Natural killer cell (primary cell): ENCODE results near the gene CASTOR1. TPM values are rescaled to one million over a fixed set of nuclear protein-coding genes. Genes with fewer than 3 reads are reported as not detected.
A peak's percentile ranks its signal among the peaks of the same experiment; 100 is the strongest.

Experiments used
- ATAC-seq, 3 donors: fragments of 150-1000 bp in 2 of 3; fragments of 200-7000 bp in 1 of 3; cut with Tn5 transposase; 1 replicate in 1 of 3; 2 replicates in 2 of 3; pipeline ENCODE4 v1.10.0; 2021; ENCODE audit warnings: mild to moderate bottlenecking in 2 of 3, moderate library complexity in 2 of 3
- DNase-seq, 2 donors: peaks; one replicate each; pipeline versions ENCODE4 v3.0.0 to v3.0.0-alpha.2; 2013 to 2021; ENCODE audit warnings: mixed read lengths in 1 of 2
- H3K27ac ChIP-seq: one replicate; pipeline ENCODE4 v1.5.1; 2013; ENCODE audit warnings: mild to moderate bottlenecking, low read length
- H3K27me3 ChIP-seq: one replicate; pipeline ENCODE4 v1.6.1; 2013; ENCODE audit warnings: low read length; ENCODE audit not compliant: control insufficient read depth, insufficient read depth
- H3K36me3 ChIP-seq: one replicate; pipeline ENCODE4 v1.6.1; 2013; ENCODE audit warnings: low read length; ENCODE audit not compliant: control insufficient read depth, insufficient read depth
- H3K4me1 ChIP-seq: one replicate; pipeline ENCODE4 v1.6.1; 2013; ENCODE audit warnings: low read length; ENCODE audit not compliant: control insufficient read depth, insufficient read depth
- H3K4me3 ChIP-seq: one replicate; pipeline ENCODE4 v1.5.1; 2013; ENCODE audit warnings: low read length
- H3K9me3 ChIP-seq: one replicate; pipeline ENCODE4 v1.6.1; 2013; ENCODE audit warnings: low read length; ENCODE audit not compliant: control insufficient read depth, insufficient read depth
- H3K27ac Mint-ChIP-seq, 2 donors: one replicate each; pipeline ENCODE4 v1.8.0; 2022; ENCODE audit warnings: mild to moderate bottlenecking in 2 of 2, mixed read lengths in 2 of 2, moderate library complexity in 1 of 2
- H3K27me3 Mint-ChIP-seq, 2 donors: one replicate each; pipeline ENCODE4 v1.8.0; 2022; ENCODE audit warnings: low read depth in 2 of 2, mixed read lengths in 2 of 2
- H3K36me3 Mint-ChIP-seq: one replicate; pipeline ENCODE4 v1.8.0; 2022; ENCODE audit warnings: mixed read lengths
- H3K4me1 Mint-ChIP-seq, 2 donors: one replicate each; pipeline ENCODE4 v1.8.0; 2022; ENCODE audit warnings: mixed read lengths in 2 of 2
- H3K4me3 Mint-ChIP-seq: one replicate; pipeline ENCODE4 v1.8.0; 2022; ENCODE audit warnings: mild to moderate bottlenecking, moderate library complexity, mixed read lengths
- H3K9me3 Mint-ChIP-seq, 2 donors: one replicate each; pipeline ENCODE4 v1.8.0; 2022; ENCODE audit warnings: mixed read lengths in 2 of 2
- WGBS: methylation state at CpG from one replicate; pipeline ENCODE4 v1.1.7; 2013; ENCODE audit warnings: missing lambda C conversion rate; ENCODE audit not compliant: insufficient coverage; 5-methylcytosine and 5-hydroxymethylcytosine counted together
- intact Hi-C: fragments of 100-400 bp; cut with micrococcal nuclease; formaldehyde crosslinking; loops from one replicate; pipeline ENCODE4 v1.14.2; 2022
- total RNA-seq, 4 donors: library from RNA; stranded (reverse); fragments of 120-200 nt in 1 of 4; gene quantifications; one replicate each; pipeline versions ENCODE4 v1.2.3 to v1.2.4, GENCODE V29; 2013 to 2022
- TF ChIP-seq, protein P1 (sequence below): fragments of 200-600 bp; IDR thresholded peaks from one replicate; pipeline ENCODE4 v1.8.0; 2022; ENCODE audit warnings: antibody characterized with exemption

CASTOR1 gene
- total RNA-seq, 3 donors from 2014 or later (not counting 1 experiment from before 2014, with no cell fraction given) = 7.0 to 11.9 (median 8.8) TPM

DNA sequence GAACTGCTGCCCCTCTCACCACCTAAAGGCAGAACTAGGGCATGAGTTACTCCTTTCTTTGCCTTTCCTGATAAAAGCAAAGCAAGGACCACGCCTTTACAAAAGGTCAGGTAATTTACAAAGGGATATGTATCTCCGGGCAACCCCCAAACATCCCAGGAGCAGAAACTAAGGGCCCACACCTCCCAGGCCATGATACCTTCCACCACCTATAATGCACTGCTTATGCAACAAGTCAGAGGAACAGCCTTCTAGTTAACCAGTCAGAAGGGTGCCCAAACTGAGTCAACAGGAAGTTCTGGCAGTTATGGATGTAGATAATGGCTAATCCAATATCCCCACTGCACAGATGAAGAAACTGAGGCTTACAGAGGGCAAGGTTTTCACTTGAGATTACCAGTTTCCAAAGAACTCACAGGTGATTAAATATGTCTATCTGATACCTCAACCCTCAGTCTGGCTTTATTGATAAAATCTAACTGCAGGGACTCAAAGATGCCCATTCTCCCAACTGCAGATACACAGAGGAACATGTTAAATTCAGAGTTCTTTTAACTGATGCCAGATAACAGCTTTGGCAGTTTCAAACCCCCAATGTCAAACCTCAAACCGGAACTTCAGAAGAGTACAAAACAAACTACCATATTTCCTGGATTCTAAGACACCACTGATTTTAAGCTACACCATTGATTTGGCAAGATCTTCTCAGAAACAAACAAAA, 16.8 kb upstream of the CASTOR1 start:
- Histone ChIP-seq H3K4me3 (peak overlapping the region; percentile 12), H3K4me1 (peaks cover 96% of the 10 kb centered on the region), H3K36me3 (peaks cover 7% of the 10 kb centered on the region), H3K27ac (peak overlapping the region; percentile 71), H3K9me3 (no peaks in the 10 kb centered on the region), H3K27me3 (no peaks in the 10 kb centered on the region)
- H3K27me3 Mint-ChIP-seq = no peaks in the 10 kb centered on the region
- TF ChIP-seq, protein P1, sequence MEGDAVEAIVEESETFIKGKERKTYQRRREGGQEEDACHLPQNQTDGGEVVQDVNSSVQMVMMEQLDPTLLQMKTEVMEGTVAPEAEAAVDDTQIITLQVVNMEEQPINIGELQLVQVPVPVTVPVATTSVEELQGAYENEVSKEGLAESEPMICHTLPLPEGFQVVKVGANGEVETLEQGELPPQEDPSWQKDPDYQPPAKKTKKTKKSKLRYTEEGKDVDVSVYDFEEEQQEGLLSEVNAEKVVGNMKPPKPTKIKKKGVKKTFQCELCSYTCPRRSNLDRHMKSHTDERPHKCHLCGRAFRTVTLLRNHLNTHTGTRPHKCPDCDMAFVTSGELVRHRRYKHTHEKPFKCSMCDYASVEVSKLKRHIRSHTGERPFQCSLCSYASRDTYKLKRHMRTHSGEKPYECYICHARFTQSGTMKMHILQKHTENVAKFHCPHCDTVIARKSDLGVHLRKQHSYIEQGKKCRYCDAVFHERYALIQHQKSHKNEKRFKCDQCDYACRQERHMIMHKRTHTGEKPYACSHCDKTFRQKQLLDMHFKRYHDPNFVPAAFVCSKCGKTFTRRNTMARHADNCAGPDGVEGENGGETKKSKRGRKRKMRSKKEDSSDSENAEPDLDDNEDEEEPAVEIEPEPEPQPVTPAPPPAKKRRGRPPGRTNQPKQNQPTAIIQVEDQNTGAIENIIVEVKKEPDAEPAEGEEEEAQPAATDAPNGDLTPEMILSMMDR = no peak
- H3K27ac Mint-ChIP-seq = peak overlapping the region; percentile 87 to 95
- peak overlapping the region; percentile 79 for H3K4me3 Mint-ChIP-seq
- H3K9me3 Mint-ChIP-seq = no peaks in the 10 kb centered on the region
- peak in 1 of 2 donors; percentile 83 for DNase-seq
- H3K36me3 Mint-ChIP-seq = no peaks in the 10 kb centered on the region
- WGBS = 19% methylated on average over 3 of the region's 3 CpGs
- intact Hi-C loops = loop anchor here (2.0 to 5.0 kb wide), 2 partner anchors 15 to 46 kb away; no protein-coding TSS in a partner anchor
- H3K4me1 Mint-ChIP-seq = peaks cover 89 to 99% of the 10 kb centered on the region in 2 donors
- ATAC-seq = peak; percentile 39 to 61 (median 58)

DNA sequence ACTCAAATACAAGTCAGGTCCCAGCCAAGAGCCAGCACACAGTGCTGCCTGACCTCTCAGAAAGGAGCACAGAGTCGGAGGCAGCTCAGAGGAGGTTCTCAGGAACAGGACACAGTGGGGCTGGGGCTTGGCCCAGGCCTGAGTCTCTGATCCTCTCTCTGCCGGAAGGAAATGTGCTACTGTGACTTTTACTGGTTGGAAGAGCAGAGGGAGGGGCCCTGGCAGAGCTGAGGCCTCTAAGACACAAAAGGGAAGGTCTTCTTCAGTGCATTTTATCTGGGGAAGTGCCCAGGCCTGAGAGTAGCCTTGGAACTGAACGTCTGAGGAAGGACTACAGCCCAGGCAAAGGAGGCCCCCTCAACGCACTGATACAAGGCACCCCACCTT, 16.2 kb upstream of the CASTOR1 start:
- Histone ChIP-seq H3K27ac (peak overlapping the region; percentile 71), H3K36me3 (peaks cover 8% of the 10 kb centered on the region), H3K4me1 (peaks cover 94% of the 10 kb centered on the region), H3K4me3 (peak overlapping the region; percentile 12), H3K9me3 (no peaks in the 10 kb centered on the region), H3K27me3 (no peaks in the 10 kb centered on the region)
- peak; percentile 68 to 79 (median 73) for ATAC-seq
- peak overlapping the region; percentile 79 for H3K4me3 Mint-ChIP-seq
- H3K27ac Mint-ChIP-seq = peak overlapping the region; percentile 87 to 95
- WGBS = 0% methylated on average over 4 of the region's 4 CpGs
- DNase-seq = peak in 1 of 2 donors; percentile 79
- H3K9me3 Mint-ChIP-seq = no peaks in the 10 kb centered on the region
- TF ChIP-seq, protein P1 = no peak
- intact Hi-C loops = loop anchor here (5.0 kb wide), 1 partner anchor 47 kb away; no protein-coding TSS in a partner anchor
- H3K27me3 Mint-ChIP-seq = no peaks in the 10 kb centered on the region
- H3K36me3 Mint-ChIP-seq = no peaks in the 10 kb centered on the region
- peaks cover 85 to 96% of the 10 kb centered on the region in 2 donors for H3K4me1 Mint-ChIP-seq

DNA sequence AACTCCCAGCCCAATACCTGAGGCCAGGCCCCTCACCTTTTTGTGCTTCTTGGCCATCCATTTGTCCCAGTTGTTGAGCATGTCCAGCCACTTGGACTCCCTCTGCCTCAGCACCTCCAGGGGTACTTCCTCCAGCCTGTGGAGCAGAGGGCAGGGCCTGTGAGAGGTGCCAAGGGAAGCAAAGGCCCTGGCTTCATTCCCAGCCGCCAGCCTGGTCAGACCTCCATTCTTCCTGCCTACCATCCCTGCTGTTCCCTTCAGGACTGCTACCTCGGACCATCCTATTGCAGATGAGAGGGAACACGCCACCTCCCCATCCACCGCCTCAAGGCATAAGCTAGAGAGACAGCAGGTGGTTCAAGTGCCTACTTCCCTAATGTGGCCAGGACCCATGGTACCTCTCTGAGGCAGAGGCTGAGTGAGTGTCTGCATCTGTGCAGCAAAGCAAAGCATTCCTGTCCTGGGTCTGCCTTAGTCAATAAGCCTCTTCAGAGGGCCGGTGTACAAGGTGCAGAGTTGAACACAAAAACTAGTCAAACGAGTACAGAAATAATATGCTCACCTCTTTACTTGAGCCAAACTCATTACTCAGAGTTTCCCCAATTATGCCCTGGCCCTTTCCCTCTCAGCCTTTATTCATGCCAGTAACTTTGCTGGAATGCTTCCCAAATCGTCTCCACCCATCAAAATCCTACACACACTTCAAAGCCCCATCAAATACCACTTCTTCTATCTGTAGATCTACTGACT, 15.4 kb upstream of the CASTOR1 start:
- no peaks in the 10 kb centered on the region for H3K9me3 Mint-ChIP-seq
- H3K4me1 Mint-ChIP-seq = peaks cover 77 to 87% of the 10 kb centered on the region in 2 donors
- H3K27ac Mint-ChIP-seq = peak overlapping the region; percentile 87 to 95
- Histone ChIP-seq H3K27me3 (no peaks in the 10 kb centered on the region), H3K9me3 (no peaks in the 10 kb centered on the region), H3K27ac (peak overlapping the region; percentile 71), H3K4me1 (peaks cover 86% of the 10 kb centered on the region), H3K36me3 (peaks cover 8% of the 10 kb centered on the region), H3K4me3 (no peak overlapping the region)
- TF ChIP-seq, protein P1 = no peak
- no peak for ATAC-seq
- intact Hi-C loops = loop anchor here (5.0 kb wide), 1 partner anchor 48 kb away; no protein-coding TSS in a partner anchor
- no peaks in the 10 kb centered on the region for H3K27me3 Mint-ChIP-seq
- H3K36me3 Mint-ChIP-seq = no peaks in the 10 kb centered on the region
- H3K4me3 Mint-ChIP-seq = peak overlapping the region; percentile 79
- no peak for DNase-seq
- WGBS = 50% methylated on average over 7 of the region's 7 CpGs
